ENCODE results near the gene CDH22. TPM values are rescaled to one million over a fixed set of nuclear protein-coding genes. Genes with fewer than 3 reads are reported as not detected.

Gene CDH22
- total RNA-seq, 3 donors from 2014 or later (not counting 1 experiment from before 2014, with no cell fraction given), result not detected

- no peak overlapping the region for H3K27ac Mint-ChIP-seq
- intact Hi-C loops (cut with micrococcal nuclease), result loop anchor here (1.0 to 2.0 kb wide), 2 partner anchors 105 to 376 kb away; no protein-coding TSS in a partner anchor
- WGBS (ENCODE audit: insufficient coverage), result 30% methylated on average over 10 of the region's 10 CpGs
- no peaks in the 10 kb centered on the region for H3K9me3 Mint-ChIP-seq
- H3K27me3 Mint-ChIP-seq (ENCODE audit: low read depth in 2 of 2), result peaks cover 47 to 70% of the 10 kb centered on the region in 2 donors
- Histone ChIP-seq H3K4me1 (ENCODE audit: control insufficient read depth, insufficient read depth, low read length) (peaks cover 12% of the 10 kb centered on the region), H3K9me3 (ENCODE audit: control insufficient read depth, insufficient read depth, low read length) (no peaks in the 10 kb centered on the region), H3K4me3 (ENCODE audit: low read length) (no peak overlapping the region), H3K27me3 (ENCODE audit: control insufficient read depth, insufficient read depth, low read length) (peaks cover 29% of the 10 kb centered on the region), H3K36me3 (ENCODE audit: control insufficient read depth, insufficient read depth, low read length) (no peaks in the 10 kb centered on the region), H3K27ac (ENCODE audit: low read length) (no peak overlapping the region)
- H3K4me3 Mint-ChIP-seq, result peak overlapping the region; percentile 73
- no peak for TF ChIP-seq CTCF (IDR thresholded peaks at IDR 0.05)
- no peak for ATAC-seq
- DNase-seq, result peak in 1 of 2 donors; percentile 14
- H3K4me1 Mint-ChIP-seq, result peaks cover 0 to 16% of the 10 kb centered on the region in 2 donors
- H3K36me3 Mint-ChIP-seq, result no peaks in the 10 kb centered on the region
These were observed 1.6 kb downstream of the CDH22 start for GRCh38 chr20:46306743-46307138.

- Mint-ChIP-seq H3K36me3 (no peaks in the 10 kb centered on the region), H3K4me1 (peaks cover 0 to 14% of the 10 kb centered on the region in 2 donors), H3K4me3 (peak overlapping the region; percentile 73), H3K27ac (no peak overlapping the region), H3K9me3 (no peaks in the 10 kb centered on the region), H3K27me3 (ENCODE audit: low read depth in 2 of 2) (peaks cover 41 to 63% of the 10 kb centered on the region in 2 donors)
- peaks cover 12% of the 10 kb centered on the region for H3K4me1 ChIP-seq (ENCODE audit: control insufficient read depth, insufficient read depth, low read length)
- no peaks in the 10 kb centered on the region for H3K9me3 ChIP-seq (ENCODE audit: control insufficient read depth, insufficient read depth, low read length)
- DNase-seq (no peak), ATAC-seq (no peak)
- no peak for TF ChIP-seq CTCF (IDR thresholded peaks at IDR 0.05)
- H3K36me3 ChIP-seq (ENCODE audit: control insufficient read depth, insufficient read depth, low read length), result no peaks in the 10 kb centered on the region
- peaks cover 26% of the 10 kb centered on the region for H3K27me3 ChIP-seq (ENCODE audit: control insufficient read depth, insufficient read depth, low read length)
- intact Hi-C loops (cut with micrococcal nuclease), result loop anchor here (2.0 kb wide), 1 partner anchor 377 kb away; no protein-coding TSS in a partner anchor
- H3K4me3 ChIP-seq (ENCODE audit: low read length), result no peak overlapping the region
- H3K27ac ChIP-seq (ENCODE audit: low read length), result no peak overlapping the region
- 84% methylated on average over 9 of the region's 9 CpGs for WGBS (ENCODE audit: insufficient coverage)
These were observed 2.3 kb downstream of the CDH22 start for GRCh38 chr20:46305973-46306360.

GRCh38 chr20:46305331-46305972 lies 2.8 kb downstream of the CDH22 start:
- DNase-seq, result no peak
- intact Hi-C loops (cut with micrococcal nuclease), result no loop called here

More at GRCh38 chr20:46305331-46305972, 2.8 kb downstream of the CDH22 start:
- TF ChIP-seq CTCF (IDR thresholded peaks at IDR 0.05), result no peak
- Histone ChIP-seq H3K4me3 (ENCODE audit: low read length) (no peak overlapping the region), H3K36me3 (ENCODE audit: control insufficient read depth, insufficient read depth, low read length) (no peaks in the 10 kb centered on the region), H3K9me3 (ENCODE audit: control insufficient read depth, insufficient read depth, low read length) (no peaks in the 10 kb centered on the region), H3K4me1 (ENCODE audit: control insufficient read depth, insufficient read depth, low read length) (peaks cover 12% of the 10 kb centered on the region), H3K27me3 (ENCODE audit: control insufficient read depth, insufficient read depth, low read length) (peaks cover 26% of the 10 kb centered on the region), H3K27ac (ENCODE audit: low read length) (no peak overlapping the region)
- Mint-ChIP-seq H3K9me3 (no peaks in the 10 kb centered on the region), H3K27me3 (ENCODE audit: low read depth in 2 of 2) (peaks cover 37 to 58% of the 10 kb centered on the region in 2 donors), H3K4me3 (no peak overlapping the region), H3K36me3 (no peaks in the 10 kb centered on the region), H3K4me1 (peaks cover 0 to 14% of the 10 kb centered on the region in 2 donors), H3K27ac (no peak overlapping the region)
- no peak for ATAC-seq
- WGBS (ENCODE audit: insufficient coverage), result 22% methylated on average over 12 of the region's 12 CpGs
